Activated T-cell treated with anti-CD3 and anti-CD28 coated beads, Interleukin-2, amount 50 U/mL, for 1 hour (primary cell): Measurements from ENCODE around the gene ATF4.

Experiments
- DNase-seq: peaks from one replicate; pipeline ENCODE4 v3.0.0-alpha.2; 2020

Gene ATF4

DNA sequence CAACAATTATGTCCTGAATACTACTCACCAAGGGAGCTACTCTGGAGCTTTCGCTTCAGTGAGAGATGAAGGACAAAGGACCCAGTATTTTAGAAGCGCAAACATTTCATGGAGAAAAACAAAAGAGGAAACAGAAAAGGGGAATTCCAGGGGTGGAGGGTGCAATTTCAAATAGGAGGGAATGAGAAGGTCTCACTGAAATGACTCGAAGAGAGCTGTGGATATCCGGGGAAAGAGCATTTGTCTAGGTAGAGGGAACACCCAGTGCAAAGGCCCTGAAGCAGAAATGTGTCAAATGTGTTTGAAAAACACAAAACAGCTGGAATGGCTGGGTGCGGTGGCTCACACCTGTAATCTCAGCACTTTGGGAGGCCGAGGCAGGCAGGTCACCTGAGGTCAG lies 9.8 kb downstream of the ATF4 start:
- DNase-seq = no peak

- DNase-seq = no peak
Observed at GRCh38 chr22:39530692-39531331, 10.4 kb downstream of the ATF4 start.

DNA sequence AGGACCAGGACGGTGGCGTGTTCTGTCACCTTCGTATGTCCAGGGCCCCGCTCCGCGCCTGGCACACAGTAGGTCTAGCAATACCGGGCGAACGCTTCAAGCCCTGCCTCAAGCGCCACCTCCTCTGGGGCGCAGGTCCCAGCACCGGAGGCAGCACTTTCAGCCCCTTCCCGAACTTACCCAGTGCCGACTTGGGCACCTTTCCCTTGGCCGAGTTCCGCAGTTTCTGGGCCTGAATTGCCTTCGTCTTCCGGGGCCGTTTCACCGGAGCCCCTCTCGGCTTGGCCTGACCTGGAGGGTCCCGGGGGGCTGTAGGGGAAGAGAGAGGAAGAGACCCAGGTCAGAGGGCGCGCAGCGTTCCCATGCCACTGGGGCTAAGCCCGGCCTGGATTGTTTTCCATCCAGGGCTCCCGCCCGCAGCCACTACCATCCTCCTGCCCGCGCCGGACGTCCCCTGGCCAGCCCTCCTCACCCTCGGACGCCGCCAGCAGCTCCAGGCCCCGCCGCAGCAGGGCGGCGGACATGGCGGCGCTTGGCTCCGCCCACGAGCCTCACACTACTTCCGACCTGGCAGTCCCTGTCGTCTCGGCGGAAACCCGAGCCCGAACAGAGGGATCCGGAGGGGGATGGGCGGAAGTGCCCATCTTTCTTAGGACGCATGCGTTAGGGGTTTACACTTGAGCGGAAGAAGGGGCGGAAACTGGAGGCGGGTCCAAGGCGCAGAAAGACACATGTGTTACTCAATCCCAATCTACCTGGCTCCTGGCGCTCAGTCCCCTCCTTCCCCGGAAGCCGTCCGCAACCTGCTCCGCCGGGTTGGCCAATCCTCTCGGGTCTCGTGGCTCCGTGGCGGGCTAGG lies 12.1 kb downstream of the ATF4 start, which contains the start of gene RPS19BP1:
Gene RPS19BP1, minus strand, starts transcription at position 534 of the 859 bp plus-strand sequence. Its CDS starts 10 bp downstream, at position 524.
- peak; percentile 98 for DNase-seq

GRCh38 chr22:39534092-39534506 lies 13.7 kb downstream of the ATF4 start:
- no peak for DNase-seq

GRCh38 chr22:39534591-39535356 lies 14.4 kb downstream of the ATF4 start:
- DNase-seq = peak; percentile 85

DNA sequence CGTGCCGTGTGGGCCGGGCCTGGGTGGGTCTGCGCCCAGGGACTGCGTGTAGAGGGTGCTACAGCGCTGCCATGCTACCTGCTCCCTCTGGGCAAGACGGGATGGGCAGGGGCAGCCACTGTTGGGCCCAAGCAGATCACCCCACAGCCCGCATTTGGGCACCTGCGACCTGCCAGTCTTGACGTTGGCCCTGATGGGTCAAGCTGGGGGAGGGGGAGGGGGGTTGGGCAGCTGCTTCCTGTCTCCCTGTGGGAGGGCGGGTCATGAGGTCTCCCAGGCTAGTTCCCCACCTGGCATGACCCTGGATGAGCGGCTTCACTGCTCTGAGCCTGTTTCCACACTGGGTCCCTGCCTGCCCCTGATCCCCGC lies 15.0 kb downstream of the ATF4 start:
- no peak for DNase-seq

DNA sequence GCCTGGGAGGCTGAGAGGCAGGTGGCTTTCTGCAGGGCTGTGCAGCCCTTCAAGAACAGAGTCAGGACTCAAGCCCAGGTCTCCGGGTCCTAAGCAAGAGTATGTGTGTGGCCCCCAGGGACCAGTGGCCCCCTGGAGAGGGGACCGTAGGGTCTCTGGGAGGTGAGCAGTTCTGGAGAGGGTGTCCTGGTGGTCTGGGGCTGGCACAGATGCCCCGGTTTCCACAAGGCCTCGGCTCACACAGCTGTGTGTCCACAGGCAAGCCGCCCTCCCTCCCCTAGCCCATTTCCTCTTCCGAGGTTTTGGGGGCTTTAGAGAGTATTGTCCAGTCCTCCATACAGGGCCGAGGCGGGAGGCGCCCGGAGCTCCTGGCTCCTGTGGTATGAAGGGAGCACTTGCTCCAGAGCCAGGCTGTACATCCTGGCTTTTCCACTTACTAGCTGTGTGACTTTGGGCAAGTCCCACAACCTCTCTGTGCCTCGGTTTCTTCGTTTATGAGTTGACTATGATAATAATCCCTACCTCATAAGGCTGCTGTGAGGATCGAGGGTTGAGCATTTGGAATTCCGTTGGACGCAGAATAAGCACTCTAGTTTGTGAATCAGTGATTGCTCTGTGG lies 15.6 kb downstream of the ATF4 start:
- no peak for DNase-seq

GRCh38 chr22:39536711-39537110 lies 16.3 kb downstream of the ATF4 start:
- DNase-seq = no peak

- no peak for DNase-seq
Observed at GRCh38 chr22:39537975-39538374, 17.6 kb downstream of the ATF4 start.

GRCh38 chr22:39543095-39543494 lies 22.7 kb downstream of the ATF4 start:
- no peak for DNase-seq

GRCh38 chr22:39545386-39546365 lies 25.3 kb downstream of the ATF4 start:
- peak; percentile 78 for DNase-seq

DNA sequence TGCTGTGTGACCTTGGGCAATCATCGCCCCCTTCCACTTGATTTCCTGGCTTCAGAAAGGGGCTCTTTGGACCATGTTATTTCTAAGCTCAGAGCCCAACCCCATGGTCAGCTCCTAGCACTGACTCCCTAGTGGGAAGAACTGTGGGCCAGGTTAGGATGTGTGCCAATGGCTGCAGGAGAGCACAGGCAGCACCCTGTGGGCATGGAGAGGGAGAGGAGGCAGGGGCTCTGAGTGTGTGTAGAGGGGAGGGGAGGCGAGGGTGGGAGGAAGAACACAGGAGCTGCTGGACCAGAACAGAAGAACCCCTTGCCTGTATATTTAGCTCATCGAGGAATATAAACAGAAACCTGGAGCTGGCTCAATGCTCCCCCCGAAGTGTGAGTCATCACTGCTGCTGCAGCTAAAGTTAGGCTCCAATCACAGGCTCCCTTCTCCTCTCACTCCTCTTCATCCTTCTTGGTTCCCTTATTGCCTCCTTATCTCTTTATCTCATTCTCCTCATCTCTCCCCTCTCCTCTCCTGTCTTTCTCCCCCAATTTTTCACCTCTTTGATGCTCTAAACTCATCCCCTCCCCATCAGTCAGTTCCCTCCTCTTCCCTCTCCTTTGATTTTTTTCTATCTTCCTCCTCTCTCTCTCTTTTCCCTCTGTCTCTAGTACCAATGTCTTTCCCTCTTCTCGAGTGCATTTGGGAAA lies 26.7 kb downstream of the ATF4 start:
- DNase-seq = no peak

DNA sequence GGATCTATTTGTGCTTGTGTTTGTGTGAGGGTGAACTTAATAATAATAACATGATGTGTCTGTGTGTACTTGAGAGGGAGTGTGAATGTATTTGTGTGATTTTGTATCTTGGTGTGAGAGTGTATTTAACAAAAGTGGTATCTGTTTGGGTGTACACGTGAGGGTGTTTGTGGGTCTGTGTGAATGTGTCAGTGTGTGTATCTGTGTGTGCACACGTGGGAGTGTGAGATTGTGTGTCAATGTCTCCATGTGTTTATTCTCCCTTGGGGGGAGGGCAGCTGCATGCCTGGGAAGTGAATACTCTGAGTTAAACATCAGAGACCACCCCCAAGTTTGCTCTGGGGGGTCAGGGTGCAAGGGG lies 27.2 kb downstream of the ATF4 start:
- DNase-seq = no peak

DNA sequence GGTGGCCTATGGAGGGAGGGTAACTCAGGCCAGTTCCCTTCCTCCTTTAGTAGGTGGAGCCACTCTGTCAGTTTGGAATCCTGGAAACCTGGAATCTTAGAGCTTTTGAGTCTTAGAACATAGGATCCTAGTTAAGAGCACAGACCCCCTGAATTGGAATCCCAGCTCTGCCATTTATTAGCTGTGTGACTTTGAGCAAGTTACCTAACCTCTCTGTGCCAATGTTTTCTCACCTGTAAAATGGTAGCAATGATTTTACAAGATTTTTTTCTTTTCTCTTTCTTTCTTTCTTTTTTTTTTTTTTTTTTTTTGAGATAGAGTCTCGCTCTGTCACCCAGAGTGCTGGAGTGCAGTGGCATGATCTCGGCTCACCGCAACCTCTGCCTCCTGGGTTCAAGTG lies 33.1 kb downstream of the ATF4 start:
- DNase-seq = no peak

DNA sequence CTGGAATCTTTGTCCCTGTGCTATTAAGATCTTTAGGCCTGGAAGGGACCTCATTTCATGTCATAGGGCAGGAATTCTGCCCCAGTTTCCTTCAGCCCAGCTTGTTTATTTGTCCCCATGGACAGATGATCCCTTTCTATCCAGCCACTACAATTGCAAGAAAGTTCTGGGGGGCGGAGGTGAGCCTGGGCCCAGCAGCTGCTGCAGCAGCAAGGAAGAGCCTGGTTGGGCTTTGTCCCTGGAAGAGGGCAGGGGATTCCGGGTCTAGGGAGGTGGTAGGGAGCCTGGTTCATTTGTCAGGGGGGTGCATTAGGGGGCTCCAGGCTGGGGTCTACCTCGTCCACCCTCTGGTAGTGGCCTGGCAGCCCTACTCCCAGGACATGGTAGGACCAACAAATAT lies 33.8 kb downstream of the ATF4 start:
- DNase-seq = no peak

DNA sequence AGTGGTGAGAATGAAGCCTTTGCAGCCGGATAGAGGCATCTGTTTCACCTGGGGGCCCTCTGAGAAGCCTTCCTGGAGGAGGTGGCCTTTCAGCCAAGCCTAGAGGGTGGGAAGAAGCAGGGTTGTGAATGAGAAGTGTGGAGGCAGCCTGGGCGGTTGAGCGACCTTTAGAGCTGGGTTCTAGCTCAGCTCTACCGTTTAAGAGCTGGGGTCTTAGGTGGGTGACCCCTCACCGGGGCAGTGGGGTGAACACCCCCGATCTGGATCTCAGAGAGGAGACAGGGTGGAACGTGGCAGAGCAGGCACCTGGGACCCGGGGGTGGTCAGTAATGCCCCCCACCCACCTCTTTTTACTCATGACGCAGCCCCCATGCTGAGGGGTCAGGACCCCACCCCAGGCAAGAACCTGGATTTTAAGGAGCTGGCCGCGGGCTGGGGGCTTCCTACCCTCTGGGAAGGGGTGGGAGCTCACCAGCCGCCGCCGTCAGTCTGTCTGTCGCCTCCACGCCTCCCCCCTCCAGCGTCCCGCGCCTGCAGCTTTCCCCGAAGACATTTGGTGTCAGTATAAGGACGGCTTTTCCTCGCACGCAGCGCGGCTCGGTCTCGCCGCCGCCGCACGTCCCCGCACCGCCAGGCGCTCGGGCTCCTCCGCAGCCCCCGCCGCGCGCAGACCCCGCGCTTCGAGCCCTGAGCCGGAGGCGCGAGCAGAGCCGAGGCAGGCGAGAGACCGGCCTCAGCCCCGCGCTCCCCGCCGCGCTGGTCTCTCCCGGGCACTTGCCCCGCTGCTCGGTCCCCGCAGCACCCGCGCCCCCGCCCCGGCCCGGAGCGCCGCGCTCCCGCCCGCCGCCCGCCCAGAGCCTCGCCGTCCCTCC lies 36.8 kb downstream of the ATF4 start:
- DNase-seq = peak; percentile 62

- no peak for DNase-seq
Observed at GRCh38 chr22:39558254-39558727, 37.9 kb downstream of the ATF4 start.

- no peak for DNase-seq
Observed at GRCh38 chr22:39558950-39559349, 38.6 kb downstream of the ATF4 start.

GRCh38 chr22:39559456-39560105 lies 39.2 kb downstream of the ATF4 start:
- no peak for DNase-seq

- DNase-seq = no peak
Observed at GRCh38 chr22:39560127-39560526, 39.8 kb downstream of the ATF4 start.
